HG03460 (cell line): Measurements from ENCODE around the gene C1orf56.

Source experiments
- ATAC-seq: cut with Tn5 transposase; IDR thresholded peaks from one replicate; pipeline ENCODE4 v1.9.1; 2021; ENCODE audit not compliant: unreplicated experiment

C1orf56 gene, protein sequence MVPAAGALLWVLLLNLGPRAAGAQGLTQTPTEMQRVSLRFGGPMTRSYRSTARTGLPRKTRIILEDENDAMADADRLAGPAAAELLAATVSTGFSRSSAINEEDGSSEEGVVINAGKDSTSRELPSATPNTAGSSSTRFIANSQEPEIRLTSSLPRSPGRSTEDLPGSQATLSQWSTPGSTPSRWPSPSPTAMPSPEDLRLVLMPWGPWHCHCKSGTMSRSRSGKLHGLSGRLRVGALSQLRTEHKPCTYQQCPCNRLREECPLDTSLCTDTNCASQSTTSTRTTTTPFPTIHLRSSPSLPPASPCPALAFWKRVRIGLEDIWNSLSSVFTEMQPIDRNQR

DNA sequence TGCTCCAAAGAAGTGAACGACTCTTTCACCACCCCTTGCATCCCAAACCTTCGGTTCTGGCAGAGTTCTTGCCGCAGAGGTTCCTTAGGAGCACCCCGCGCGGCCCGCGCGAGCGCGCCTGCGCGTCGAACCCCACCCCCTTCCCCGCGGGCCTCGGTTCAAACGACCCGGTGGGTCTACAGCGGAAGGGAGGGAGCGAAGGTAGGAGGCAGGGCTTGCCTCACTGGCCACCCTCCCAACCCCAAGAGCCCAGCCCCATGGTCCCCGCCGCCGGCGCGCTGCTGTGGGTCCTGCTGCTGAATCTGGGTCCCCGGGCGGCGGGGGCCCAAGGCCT lies at the start of gene C1orf56:
TSS of gene C1orf56 (plus strand) at position 161 of the 334 bp plus-strand sequence. CDS start at position 258, 97 bp downstream.
- peak; percentile 45 for ATAC-seq

DNA sequence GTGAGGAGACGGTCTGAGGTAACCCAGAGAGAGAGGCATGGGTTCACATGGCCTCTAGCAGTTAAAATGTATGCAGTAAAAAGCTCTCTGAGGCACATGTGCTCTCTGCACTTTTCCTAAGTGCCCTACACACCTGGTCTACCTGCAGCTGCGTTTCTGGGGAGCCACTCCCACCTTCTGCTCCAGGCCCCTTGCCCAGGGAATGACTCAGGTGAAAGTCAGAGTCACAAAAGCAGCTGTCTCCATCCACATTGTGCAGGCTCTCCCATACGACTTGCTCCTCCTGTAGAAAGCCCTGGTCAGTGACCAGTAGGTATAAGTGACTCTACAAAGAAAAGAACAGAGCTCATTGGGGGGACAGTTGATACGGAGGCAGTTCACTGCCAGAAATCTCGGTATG lies 49.6 kb upstream of the C1orf56 start:
- ATAC-seq, result no peak

DNA sequence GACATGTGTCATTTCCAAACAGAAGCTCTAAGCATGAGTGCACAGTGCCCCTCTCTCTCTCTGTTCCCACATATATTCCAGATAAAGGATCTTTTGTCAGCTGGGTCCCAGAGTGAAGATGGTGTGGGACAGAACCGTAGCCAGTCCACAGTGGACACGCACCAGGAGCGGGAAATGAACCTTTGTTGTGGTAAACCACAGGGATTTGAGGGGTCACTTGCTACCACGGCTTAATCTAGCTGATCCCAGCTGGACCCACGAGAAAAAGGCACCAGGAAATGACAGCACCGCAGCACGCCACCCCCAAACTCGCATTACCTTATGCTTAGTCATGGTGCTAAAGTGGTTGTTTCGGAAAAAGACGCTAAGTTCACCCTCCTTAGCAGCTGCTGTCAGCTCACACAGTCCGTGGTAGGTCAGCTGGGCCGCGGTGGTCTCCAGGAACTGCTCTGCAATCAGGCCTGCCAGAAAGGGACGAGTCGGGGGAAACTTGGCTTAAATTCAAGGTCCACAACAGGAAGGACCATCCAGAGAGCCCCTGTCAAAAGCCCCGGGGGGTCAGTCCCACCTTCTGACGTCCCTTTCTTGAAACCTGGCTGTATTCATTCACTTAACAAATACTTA lies 48.4 kb upstream of the C1orf56 start:
- ATAC-seq, result no peak

DNA sequence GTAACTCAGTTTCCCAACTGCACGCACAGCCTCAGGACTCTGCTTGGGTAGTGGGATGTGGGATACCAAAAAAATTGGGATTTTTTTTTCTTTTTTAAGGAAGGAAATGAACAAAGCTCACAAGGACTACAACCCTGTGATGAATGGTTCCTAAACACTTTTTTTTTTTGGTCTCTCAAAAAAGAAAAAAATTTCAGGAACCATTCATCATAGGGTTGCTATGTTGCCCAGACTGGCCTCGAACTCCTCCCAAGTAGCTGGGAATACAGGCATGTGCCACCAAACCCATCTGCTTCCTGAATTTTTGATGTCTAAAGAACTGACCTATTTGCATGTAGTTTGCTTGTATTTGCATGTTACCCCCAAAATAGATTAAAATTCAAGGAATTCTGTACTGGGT lies 47.6 kb upstream of the C1orf56 start:
- no peak for ATAC-seq

DNA sequence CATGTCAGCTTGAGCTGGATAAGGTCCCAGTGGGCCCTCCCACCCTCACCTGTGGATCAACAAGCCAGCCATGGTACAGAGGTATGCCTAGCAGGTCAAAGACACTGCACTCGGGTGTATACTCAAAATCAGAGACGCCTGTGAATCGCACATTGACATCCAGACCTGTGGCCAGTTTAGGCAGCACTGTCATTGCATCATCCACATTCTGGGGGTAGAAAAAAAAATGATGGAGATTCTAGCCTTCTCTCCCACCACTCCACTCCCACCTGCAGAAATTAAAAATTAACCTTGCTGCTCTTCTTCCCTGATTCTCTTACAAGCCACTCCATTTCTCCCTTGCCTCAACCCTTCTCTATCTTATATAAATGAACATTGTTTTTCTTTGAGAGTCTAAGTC lies 47.1 kb upstream of the C1orf56 start:
- ATAC-seq, result no peak

DNA sequence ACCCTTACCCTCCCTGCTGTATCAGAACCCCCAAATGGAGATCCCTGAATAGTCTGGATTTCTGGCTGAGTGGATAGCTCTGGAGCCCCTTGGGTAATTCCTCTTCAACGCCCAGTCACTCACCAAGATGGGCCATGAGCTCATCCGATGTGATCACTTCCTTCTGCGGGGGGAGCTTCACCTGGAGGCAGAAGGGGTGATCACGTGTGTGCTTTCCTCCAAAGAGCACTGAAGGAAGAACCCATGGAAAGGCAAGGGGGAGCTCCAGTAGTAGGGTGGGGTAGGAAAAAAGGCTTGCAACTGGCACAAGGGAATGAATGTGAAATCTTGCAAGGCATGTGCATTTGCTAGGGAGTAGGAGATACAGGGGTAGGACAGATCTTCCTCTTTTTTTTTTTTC lies 45.9 kb upstream of the C1orf56 start:
- no peak for ATAC-seq

DNA sequence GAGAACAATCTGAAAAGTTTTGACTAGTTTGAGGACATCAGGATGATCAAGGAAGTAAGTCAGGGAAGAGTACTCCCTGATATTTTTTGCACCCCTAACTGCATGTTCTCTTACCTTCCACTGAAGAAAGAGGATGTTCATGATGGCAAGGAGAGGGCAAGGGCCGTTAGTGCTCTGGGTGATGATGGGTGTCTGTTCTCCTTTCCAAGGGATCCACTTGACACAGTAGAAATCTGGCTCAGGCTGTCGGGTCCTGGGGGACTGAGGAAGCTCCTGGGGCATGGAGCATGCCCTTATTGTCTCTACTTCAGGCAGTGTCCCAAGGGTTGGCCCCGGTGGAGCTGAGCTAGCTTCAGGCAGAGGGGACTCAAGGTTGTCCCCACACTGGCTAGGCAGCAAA lies 45.5 kb upstream of the C1orf56 start:
- ATAC-seq, result no peak

DNA sequence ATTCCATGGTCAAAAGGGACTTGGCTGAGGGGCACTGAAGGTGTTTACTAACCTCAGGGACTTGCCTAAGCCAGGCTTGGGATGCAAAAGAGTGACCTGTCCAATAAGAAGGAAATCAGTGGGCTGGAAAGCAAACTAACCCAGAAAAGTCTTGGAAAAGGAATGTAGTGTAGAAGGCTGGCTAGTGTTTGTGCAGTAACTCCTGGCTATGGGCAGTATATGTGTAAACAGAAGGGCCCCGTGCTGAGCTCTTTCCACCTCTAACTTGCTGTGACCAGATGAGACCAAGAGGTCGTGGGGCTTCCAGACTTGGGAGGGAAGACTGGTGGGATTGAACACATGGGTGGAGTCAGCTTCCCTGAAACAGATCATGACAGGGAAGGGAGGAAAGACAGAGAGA lies 44.9 kb upstream of the C1orf56 start:
- no peak for ATAC-seq

DNA sequence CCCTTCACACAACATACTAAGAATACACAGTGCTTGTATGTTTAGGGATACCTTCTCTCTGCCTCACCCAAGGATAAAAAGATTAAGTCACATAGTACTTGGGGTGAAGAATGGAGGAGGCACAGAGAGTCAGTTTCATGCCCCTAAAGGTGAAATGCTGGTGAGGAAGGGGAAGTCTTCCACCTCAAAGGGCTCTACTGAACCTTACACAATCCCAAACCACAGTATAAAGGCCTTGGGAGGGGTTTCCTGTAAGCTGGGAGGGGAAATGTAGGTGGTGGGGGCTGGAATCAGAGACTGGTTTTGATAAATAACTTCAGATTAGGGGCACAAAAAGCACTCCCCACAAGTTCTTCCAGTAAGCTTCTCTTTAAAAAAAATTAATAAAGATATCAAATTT lies 44.4 kb upstream of the C1orf56 start:
- ATAC-seq, result no peak

DNA sequence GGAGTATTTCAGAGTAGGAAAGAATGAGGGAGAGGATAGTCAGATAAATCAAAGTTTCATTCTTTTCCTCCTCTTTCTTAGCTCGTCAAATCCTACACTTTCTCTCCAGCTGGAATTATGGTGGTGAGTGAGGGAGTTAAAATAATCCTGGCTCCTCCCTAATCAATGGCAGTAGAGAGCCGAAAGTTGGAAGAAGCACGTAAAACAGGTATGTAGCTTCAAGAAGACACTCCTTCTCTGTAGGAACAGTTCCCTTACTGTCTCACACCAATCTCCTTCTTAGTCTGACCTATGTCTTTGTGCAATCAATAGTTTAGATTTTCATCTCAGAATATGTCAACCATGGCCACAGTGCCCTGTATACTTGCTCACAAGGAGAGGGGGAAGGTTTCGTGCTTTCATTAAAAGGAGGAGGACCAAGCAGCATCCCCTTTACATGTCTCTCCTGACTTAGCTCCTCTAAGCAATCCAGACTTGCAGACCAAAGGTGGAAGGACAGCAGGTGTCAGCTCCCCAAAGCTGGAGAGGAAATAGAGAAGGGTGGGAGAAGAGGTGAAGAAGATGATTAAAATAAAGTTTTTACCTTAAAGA lies 41.7 kb upstream of the C1orf56 start:
- no peak for ATAC-seq

DNA sequence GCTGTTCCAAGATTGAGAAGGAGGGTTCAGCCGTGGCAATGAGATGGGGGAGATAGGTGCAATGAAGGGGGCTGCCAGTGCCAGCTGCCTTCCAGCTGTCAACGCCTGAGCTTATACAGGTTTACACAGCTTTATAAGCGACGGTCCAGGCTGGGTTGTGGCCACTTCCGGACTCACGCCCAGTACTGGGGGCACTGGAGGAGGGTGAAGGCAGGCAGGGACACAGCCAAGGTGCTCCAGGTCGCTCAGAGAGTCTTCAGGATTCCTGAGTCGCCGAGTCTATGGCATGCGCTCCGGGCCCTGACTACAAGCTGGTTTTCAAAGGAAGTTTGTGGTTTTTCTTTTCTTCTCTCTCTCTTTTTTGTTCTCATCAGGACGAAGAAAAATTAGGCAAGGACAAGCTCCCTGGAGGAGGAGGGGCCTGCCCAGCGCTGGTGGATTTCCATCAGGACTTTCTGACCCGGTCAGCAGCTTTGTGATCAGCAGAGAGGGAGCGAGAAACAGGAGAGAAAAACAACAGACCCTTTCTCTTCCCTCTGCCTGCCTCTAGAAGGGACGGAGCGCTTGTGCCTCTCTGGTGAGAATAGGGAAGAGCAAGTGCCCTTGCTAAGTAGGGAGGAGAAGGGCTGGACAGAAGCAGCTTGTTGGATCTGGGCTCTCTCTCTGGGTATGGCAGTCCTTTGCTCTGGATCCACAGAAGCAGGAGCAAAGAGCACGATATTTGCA lies 41.1 kb upstream of the C1orf56 start, which contains the start of gene MINDY1:
TSS of gene MINDY1 (minus strand) at position 576 of the 726 bp plus-strand sequence. CDS start 4,285 bp downstream, outside the sequence.
- no peak for ATAC-seq

DNA sequence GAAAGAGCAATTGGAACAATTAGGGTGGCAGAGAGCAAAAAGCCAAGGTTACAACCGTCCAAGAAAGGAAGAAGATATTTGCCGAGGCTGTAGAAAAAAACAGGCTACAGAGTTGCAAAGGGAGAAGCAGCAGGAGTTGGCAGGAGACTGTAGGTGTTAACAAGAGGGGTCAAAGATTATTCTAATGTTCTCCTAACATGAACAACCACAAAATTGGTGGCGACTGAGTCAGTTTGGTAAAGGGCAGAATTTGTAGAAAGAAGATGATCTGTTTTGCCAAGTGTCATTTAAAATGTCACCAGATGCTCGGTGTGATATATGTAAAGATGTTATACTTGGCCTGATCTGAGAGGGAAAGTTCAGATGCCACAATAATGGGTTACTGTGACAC lies 39.7 kb upstream of the C1orf56 start:
- no peak for ATAC-seq

DNA sequence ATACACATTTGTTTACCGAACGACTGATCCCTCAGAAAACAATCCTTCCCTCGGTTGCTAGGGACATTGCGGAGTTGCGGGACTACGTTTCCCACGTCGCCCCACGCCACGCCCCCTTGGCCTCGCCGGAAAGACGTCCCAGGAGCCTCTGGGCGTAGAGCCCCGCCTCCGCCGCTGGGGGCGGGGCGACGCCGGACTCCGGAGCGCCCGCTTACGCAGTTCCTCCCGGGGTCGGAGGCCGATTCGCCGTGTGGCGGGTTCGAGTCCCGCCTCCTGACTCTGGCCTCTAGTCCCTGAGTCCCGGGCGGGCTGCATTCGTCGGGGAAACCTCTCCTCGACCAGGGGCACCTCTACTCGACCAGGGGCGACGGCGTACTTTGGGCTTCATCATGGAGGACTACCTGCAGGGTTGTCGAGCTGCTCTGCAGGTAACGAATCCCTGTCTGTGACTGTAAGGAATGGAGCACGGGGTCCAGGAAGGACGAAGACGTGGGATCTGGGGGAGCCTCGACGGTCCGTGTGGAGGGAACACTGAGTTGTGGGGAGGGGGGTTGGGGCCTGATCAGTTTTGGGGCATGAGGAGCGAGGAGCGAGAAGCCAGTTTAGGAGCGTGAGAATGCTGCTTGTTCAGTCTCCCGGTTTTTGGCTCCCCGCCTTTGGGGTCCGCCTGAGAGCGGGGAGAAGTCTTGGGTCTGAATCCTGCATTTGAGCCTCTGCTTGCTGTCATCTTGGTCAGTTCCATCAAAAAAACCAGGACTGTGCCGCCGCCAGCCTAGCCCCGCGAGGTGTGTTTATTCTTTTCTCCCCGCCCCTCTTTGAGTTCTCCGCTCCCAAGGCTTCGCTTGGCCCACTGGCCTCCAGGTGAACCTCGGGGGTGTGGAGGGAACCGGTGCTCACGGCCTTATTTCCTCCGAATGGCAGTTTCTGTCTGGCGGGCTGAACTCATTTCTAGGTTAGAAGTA lies 39.0 kb upstream of the C1orf56 start, which contains the start of gene PRUNE1:
TSS of gene PRUNE1 (plus strand) at position 206 of the 962 bp plus-strand sequence. CDS start at position 390, 184 bp downstream.
- peak; percentile 66 for ATAC-seq

DNA sequence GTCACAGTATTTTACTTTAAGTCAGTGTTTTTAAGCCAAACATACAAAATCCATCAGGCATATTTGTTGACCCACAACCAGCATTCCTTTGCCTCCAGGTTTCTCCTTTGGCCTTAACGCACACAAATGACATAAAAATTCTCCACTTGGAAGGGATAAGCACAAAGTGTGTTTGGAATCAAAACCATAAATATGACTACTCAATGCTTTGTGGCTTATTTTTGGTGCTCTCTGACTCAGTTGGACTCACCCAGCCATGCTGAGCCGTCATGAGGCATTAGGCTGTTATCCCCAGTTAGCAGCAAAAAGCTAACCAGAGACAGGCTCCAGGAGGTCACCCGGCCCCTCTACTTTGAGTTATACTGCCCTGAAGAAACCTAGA lies 38.4 kb upstream of the C1orf56 start:
- no peak for ATAC-seq

DNA sequence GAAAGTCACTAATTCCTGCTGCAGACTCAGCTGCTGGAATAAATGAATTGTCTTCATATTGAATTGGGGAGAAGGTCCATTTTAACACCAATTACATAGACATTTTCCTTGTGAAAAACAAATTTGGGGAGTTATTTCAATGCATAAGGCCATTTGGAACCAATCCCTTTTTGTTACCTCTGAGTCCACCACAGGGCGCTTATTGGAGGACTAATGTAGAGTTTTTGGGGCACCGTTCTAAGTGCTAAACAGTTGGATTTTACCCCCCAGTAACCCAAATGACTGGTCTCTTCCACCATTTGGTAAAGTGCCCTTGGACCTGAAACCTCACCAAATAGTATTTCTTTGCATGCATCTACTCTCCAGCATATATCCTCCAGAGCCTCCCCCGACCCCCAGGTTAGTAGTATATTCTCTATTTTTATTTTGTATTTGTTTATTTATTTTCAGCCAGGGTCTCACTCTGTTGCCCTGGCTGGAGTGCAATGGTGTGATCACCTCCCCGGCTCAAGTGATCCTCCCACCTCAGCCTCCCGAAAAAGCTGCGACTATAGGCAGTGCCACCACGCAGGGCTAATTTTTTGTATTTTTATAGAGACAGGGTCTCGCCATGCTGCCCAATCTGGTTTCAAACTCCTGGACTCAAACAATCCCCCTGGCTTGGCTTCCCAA lies 37.7 kb upstream of the C1orf56 start:
- no peak for ATAC-seq

DNA sequence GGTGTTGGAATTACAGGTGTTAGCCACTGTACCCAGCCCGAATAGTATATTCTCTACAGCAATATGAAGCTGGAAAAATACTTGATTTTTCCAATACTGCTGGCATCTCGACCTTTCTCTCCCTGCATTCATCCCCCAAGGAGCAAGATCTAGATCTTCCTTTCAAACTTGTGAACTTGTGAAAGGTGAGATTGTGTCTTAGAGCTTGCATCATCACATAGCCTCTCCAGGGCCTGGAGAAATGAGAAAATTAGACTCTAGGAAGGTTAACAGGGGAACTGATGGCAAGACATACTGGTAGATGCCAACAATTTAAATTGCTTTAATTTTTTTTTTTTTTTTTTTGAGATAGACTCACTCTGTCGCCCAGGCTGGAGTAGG lies 37.2 kb upstream of the C1orf56 start:
- ATAC-seq, result no peak

DNA sequence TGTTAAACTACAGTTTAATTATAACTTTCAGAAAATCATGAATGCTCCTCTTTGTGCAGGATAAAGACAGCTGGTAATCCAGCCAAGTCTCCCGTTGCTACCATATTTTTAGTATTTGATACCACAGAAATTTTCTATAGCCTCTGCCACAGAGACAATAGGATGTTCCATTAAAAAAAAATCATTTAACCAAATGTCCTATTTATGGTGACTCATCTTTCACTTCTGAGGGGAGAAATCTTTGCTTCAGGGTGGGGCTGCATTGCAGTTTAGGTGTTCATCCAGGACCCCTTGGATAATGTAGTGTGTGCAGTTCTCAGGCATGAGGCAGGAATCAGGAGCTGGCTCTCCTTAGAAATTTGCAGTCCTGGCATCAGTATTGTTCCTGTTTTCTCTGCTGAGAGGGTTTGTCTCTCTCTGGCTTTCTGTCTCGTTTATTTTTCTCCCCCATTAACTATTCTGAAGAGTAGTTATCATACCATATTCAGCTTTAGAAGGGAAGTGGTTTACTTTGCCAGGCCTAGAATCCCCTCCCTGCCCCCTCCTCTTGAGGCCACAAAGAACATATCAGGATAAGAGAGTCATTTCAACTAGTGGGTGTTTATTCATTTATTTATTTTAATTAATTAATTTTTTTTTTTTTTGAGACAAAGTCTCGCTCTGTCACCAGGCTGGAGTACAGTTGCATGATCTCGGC lies 36.2 kb upstream of the C1orf56 start:
- no peak for ATAC-seq

DNA sequence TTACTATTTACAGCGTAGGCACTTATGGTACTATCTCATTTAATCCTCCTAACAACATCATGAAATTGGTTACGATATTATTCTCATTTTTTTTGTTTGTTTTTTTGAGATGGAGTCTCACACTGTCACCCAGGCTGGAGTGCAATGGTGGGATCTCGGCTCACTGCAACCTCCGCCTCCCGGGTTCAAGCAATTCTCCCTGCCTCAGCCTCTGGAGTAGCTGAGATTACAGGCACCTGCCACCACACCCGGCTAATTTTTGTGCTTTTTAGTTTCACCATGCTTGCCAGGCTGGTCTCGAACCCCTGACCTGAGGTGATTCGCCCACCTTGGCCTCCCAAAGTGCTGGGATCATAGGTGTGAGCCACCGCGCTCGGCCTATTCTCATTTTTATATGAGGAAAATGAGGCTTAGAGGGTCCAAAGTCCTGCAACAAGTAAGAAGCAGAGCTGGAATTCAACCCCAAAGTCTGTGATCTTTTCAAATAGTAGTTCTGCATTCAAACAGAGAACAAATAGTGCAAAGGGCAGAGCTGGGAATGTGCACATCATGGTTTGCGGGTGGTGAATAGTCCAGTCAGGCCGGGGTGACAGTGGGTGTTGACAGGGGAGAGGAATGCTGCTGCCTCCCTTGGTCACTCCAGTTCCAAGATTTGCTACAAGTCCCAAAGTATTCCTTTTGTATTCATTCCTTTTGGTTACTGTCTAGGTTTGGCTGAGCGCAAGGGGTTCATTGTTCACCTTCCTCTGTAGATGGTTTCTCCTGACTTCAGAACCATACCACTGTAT lies 34.7 kb upstream of the C1orf56 start:
- ATAC-seq, result no peak

DNA sequence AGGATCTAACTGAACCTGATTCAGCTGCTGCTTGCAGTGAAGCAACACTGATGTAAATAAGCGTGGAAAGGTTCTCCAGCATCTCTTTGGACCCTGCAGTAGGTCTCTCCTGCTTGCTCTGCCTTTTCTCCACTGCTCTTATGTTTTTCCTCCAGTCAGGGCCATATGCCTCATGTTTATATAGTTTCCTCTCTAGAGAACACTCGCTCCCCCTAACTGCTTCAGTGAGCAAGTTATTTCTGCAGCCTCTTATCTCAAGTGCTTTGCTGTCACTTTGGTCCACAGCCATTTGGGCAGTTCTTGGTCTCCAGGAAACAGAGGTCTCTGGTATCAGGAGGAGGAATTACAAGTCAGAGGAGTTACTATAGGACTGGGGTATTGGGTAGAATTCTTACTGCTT lies 34.0 kb upstream of the C1orf56 start:
- no peak for ATAC-seq
